Neural progenitor cell (in vitro differentiated cells): ENCODE data around the gene RAE1.

Source experiments
- CTCF ChIP-seq: fragments of 200-600 bp; sonication (generic); IDR thresholded peaks from 2 replicates; pipeline ENCODE4 v1.5.1; 2017; ENCODE audit warnings: antibody characterized with exemption, mild to moderate bottlenecking
- EZH2 ChIP-seq: fragments of 200-600 bp; sonication (generic); IDR thresholded peaks from 2 replicates; pipeline ENCODE4 v1.6.1; 2017; ENCODE audit warnings: antibody characterized with exemption, mild to moderate bottlenecking, moderate library complexity
- EZH2phosphoT487 ChIP-seq: fragments of 200-600 bp; sonication (generic); IDR thresholded peaks from 2 replicates; pipeline ENCODE4 v1.6.1; 2017; ENCODE audit warnings: antibody characterized with exemption

- TF ChIP-seq CTCF, result no peak
- no peak for TF ChIP-seq EZH2
- no peak for TF ChIP-seq EZH2phosphoT487
Measured at GRCh38 chr20:57405236-57406016, 54.4 kb downstream of the RAE1 start.
